ENCODE results near the gene BAZ1A. TPM values are rescaled to one million over a fixed set of nuclear protein-coding genes. Genes with fewer than 3 reads are reported as not detected.

BAZ1A gene
- total and polyA plus RNA-seq, 2 of the 8 experiments (the other 6 are each of a cell fraction or from before 2014, with no cell fraction given), result 8.0 to 23.1 TPM

DNA sequence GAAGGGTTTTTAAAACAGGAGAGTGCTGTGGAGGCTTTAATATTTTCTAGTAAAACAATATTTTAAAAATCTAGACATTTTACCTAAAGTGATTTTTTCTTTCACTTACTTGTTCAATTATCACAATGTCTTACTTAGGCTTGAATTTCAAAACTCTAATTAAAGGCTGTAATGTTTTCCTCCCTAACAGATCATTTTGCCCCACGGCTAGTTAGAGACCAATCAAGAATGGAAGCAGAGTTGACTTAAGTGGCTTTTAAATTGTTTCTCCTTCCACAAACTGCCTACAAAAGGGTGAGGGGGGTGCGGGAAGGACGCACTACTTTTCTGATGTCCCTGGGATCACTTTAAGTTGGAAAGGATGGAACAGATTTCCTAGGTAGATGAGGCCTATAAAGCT, 151.3 kb downstream of the BAZ1A start (continued):
- TF ChIP-seq, protein P1, sequence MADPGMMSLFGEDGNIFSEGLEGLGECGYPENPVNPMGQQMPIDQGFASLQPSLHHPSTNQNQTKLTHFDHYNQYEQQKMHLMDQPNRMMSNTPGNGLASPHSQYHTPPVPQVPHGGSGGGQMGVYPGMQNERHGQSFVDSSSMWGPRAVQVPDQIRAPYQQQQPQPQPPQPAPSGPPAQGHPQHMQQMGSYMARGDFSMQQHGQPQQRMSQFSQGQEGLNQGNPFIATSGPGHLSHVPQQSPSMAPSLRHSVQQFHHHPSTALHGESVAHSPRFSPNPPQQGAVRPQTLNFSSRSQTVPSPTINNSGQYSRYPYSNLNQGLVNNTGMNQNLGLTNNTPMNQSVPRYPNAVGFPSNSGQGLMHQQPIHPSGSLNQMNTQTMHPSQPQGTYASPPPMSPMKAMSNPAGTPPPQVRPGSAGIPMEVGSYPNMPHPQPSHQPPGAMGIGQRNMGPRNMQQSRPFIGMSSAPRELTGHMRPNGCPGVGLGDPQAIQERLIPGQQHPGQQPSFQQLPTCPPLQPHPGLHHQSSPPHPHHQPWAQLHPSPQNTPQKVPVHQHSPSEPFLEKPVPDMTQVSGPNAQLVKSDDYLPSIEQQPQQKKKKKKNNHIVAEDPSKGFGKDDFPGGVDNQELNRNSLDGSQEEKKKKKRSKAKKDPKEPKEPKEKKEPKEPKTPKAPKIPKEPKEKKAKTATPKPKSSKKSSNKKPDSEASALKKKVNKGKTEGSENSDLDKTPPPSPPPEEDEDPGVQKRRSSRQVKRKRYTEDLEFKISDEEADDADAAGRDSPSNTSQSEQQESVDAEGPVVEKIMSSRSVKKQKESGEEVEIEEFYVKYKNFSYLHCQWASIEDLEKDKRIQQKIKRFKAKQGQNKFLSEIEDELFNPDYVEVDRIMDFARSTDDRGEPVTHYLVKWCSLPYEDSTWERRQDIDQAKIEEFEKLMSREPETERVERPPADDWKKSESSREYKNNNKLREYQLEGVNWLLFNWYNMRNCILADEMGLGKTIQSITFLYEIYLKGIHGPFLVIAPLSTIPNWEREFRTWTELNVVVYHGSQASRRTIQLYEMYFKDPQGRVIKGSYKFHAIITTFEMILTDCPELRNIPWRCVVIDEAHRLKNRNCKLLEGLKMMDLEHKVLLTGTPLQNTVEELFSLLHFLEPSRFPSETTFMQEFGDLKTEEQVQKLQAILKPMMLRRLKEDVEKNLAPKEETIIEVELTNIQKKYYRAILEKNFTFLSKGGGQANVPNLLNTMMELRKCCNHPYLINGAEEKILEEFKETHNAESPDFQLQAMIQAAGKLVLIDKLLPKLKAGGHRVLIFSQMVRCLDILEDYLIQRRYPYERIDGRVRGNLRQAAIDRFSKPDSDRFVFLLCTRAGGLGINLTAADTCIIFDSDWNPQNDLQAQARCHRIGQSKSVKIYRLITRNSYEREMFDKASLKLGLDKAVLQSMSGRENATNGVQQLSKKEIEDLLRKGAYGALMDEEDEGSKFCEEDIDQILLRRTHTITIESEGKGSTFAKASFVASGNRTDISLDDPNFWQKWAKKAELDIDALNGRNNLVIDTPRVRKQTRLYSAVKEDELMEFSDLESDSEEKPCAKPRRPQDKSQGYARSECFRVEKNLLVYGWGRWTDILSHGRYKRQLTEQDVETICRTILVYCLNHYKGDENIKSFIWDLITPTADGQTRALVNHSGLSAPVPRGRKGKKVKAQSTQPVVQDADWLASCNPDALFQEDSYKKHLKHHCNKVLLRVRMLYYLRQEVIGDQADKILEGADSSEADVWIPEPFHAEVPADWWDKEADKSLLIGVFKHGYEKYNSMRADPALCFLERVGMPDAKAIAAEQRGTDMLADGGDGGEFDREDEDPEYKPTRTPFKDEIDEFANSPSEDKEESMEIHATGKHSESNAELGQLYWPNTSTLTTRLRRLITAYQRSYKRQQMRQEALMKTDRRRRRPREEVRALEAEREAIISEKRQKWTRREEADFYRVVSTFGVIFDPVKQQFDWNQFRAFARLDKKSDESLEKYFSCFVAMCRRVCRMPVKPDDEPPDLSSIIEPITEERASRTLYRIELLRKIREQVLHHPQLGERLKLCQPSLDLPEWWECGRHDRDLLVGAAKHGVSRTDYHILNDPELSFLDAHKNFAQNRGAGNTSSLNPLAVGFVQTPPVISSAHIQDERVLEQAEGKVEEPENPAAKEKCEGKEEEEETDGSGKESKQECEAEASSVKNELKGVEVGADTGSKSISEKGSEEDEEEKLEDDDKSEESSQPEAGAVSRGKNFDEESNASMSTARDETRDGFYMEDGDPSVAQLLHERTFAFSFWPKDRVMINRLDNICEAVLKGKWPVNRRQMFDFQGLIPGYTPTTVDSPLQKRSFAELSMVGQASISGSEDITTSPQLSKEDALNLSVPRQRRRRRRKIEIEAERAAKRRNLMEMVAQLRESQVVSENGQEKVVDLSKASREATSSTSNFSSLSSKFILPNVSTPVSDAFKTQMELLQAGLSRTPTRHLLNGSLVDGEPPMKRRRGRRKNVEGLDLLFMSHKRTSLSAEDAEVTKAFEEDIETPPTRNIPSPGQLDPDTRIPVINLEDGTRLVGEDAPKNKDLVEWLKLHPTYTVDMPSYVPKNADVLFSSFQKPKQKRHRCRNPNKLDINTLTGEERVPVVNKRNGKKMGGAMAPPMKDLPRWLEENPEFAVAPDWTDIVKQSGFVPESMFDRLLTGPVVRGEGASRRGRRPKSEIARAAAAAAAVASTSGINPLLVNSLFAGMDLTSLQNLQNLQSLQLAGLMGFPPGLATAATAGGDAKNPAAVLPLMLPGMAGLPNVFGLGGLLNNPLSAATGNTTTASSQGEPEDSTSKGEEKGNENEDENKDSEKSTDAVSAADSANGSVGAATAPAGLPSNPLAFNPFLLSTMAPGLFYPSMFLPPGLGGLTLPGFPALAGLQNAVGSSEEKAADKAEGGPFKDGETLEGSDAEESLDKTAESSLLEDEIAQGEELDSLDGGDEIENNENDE (IDR thresholded peaks at IDR 0.05; ENCODE audit: insufficient replicate concordance, low read length), result no peak
- no peak for TF ChIP-seq EP300 (IDR thresholded peaks at IDR 0.05; ENCODE audit: borderline replicate concordance in 1 of 2, low read depth in 2 of 2, low read length in 2 of 2)
- TF ChIP-seq BACH1 (IDR thresholded peaks at IDR 0.05; ENCODE audit: low read length), result no peak
- no peak for TF ChIP-seq RXRA (IDR thresholded peaks at IDR 0.05; ENCODE audit: insufficient read depth, low read depth, low read length)
- TF ChIP-seq SP4 (IDR thresholded peaks at IDR 0.05; ENCODE audit: low read length), result no peak
- TF ChIP-seq FOSL1 (IDR thresholded peaks at IDR 0.05; ENCODE audit: insufficient read depth, low read depth, low read length), result no peak
- TF ChIP-seq USF2 (IDR thresholded peaks at IDR 0.05; ENCODE audit: low read length), result no peak
- TF ChIP-seq SP2 (IDR thresholded peaks at IDR 0.05; ENCODE audit: low read length), result no peak
- no peak for TF ChIP-seq CHD1 (IDR thresholded peaks at IDR 0.05; ENCODE audit: low read depth, low read length)
- TF ChIP-seq POU5F1 (IDR thresholded peaks at IDR 0.05; ENCODE audit: low read depth, low read length), result no peak
- TF ChIP-seq SIRT6 (IDR thresholded peaks at IDR 0.05; ENCODE audit: low read length), result no peak
